CD4-positive, CD25-positive, alpha-beta regulatory T cell (primary cell): ENCODE data around the gene MAP1B. TPM values are rescaled to one million over a fixed set of nuclear protein-coding genes. Genes with fewer than 3 reads are reported as not detected.

ENCODE experiments used
- ATAC-seq, 2 donors: fragments of 150-1000 bp; cut with Tn5 transposase; one replicate each; pipeline ENCODE4 v1.10.0; 2021; ENCODE audit warnings: low read depth in 2 of 2, moderate number of reproducible peaks in 2 of 2, moderate library complexity in 1 of 2
- DNase-seq, 3 donors: peaks; one replicate each; pipeline versions ENCODE4 v3.0.0 to v3.0.0-alpha.2; 2012 to 2022; ENCODE audit warnings: mixed read lengths in 1 of 3
- H3K27ac ChIP-seq: one replicate; pipeline ENCODE4 v1.7.0; 2013; ENCODE audit warnings: mild to moderate bottlenecking, low read length; ENCODE audit not compliant: insufficient read depth, poor library complexity, severe bottlenecking
- H3K27me3 ChIP-seq: one replicate; pipeline ENCODE4 v1.7.0; 2013; ENCODE audit warnings: low read length; ENCODE audit not compliant: control insufficient read depth, insufficient read depth
- H3K36me3 ChIP-seq: one replicate; pipeline ENCODE4 v1.7.0; 2013; ENCODE audit warnings: mild to moderate bottlenecking, low read length, moderate library complexity; ENCODE audit not compliant: control insufficient read depth, insufficient read depth
- H3K4me1 ChIP-seq: 2 replicates; pipeline ENCODE4 v1.7.0; 2013; ENCODE audit warnings: mild to moderate bottlenecking, low read length; ENCODE audit not compliant: insufficient read depth, control insufficient read depth, poor library complexity, severe bottlenecking
- H3K4me3 ChIP-seq: one replicate; pipeline ENCODE4 v1.7.0; 2013; ENCODE audit warnings: low read depth, mild to moderate bottlenecking, low read length, moderate library complexity
- H3K9me3 ChIP-seq, 2 experiments: 1 replicate in 1 of 2; 2 replicates in 1 of 2; pipeline ENCODE4 v1.7.0; 2013; ENCODE audit warnings: low read length in 2 of 2, mild to moderate bottlenecking in 1 of 2, moderate library complexity in 1 of 2; ENCODE audit not compliant: control insufficient read depth in 2 of 2
- H3K27ac Mint-ChIP-seq, 3 donors: one replicate each; pipeline ENCODE4 v1.8.0; 2020 to 2022; ENCODE audit warnings: mild to moderate bottlenecking in 3 of 3, mixed read lengths in 3 of 3, moderate library complexity in 2 of 3
- H3K27me3 Mint-ChIP-seq: one replicate; pipeline ENCODE4 v1.8.0; 2022; ENCODE audit warnings: mild to moderate bottlenecking, mixed read lengths
- H3K36me3 Mint-ChIP-seq: one replicate; pipeline ENCODE4 v1.8.0; 2020; ENCODE audit warnings: mixed read lengths
- H3K4me1 Mint-ChIP-seq, 4 donors: one replicate each; pipeline ENCODE4 v1.8.0; 2020 to 2022; ENCODE audit warnings: mixed read lengths in 4 of 4, mild to moderate bottlenecking in 1 of 4
- H3K4me3 Mint-ChIP-seq, 4 donors: one replicate each; pipeline ENCODE4 v1.8.0; 2020 to 2022; ENCODE audit warnings: mild to moderate bottlenecking in 4 of 4, mixed read lengths in 4 of 4, moderate library complexity in 3 of 4
- H3K9me3 Mint-ChIP-seq, 7 donors: one replicate each; pipeline ENCODE4 v1.8.0; 2020 to 2022; ENCODE audit warnings: mixed read lengths in 7 of 7, mild to moderate bottlenecking in 3 of 7, moderate library complexity in 2 of 7
- polyA plus RNA-seq, 4 donors: library from polyadenylated mRNA; unstranded; fragments of 300-500 nt; fragmentation: Illumina TruSeq; gene quantifications; one replicate each; pipeline ENCODE4 v1.2.3, GENCODE V29; 2021
- total RNA-seq: library from RNA; stranded (reverse); gene quantifications from one replicate; pipeline ENCODE4 v1.2.3, GENCODE V29; 2022

The MAP1B gene
- total RNA-seq, result 0.12 TPM
- polyA plus RNA-seq, result under 1 TPM; 0.13 to 0.23 (median 0.14) TPM

DNA sequence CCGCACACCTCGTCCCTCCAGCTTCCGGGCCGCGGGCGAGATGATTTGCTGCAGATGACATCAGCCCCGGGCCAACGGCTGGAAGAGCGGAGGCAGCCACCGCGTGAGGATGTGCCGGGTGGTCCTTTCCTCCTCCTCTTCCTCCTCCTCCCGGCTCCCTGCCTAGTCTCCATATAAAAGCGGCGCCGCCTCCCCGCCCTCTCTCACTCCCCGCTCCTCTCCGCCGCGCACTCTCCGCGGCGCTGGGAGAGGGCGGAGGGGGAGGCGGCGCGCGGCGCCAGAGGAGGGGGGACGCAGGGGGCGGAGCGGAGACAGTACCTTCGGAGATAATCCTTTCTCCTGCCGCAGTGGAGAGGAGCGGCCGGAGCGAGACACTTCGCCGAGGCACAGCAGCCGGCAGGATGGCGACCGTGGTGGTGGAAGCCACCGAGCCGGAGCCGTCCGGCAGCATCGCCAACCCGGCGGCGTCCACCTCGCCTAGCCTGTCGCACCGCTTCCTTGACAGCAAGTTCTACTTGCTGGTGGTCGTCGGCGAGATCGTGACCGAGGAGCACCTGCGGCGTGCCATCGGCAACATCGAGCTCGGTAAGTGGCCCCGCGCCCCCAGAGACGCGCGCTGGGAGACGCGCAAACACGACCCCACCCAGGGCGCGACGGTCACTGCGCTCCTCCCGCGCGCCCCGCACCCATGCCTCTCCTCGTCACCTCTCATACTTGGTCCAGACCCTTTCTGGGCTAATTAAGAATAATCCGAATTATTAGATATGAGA lies at the start of gene MAP1B:
Gene MAP1B (plus strand): TSS at position 345 of the 770 bp plus-strand sequence. CDS start 57 bp downstream, at position 402.
- no peak for ATAC-seq
- peak within 1 kb of the TSS in 1 of 3 donors; percentile 84 for H3K27ac Mint-ChIP-seq
- DNase-seq, result no peak
- no peaks in the 10 kb centered on the region for H3K36me3 Mint-ChIP-seq
- peaks cover 28% of the 10 kb centered on the region for H3K27me3 ChIP-seq
- H3K9me3 ChIP-seq, result no peaks in the 10 kb centered on the region
- peak within 1 kb of the TSS in 2 of 4 donors; percentile 34 to 62 for H3K4me3 Mint-ChIP-seq
- H3K27me3 Mint-ChIP-seq, result peaks cover 75% of the 10 kb centered on the region
- H3K36me3 ChIP-seq, result no peaks in the 10 kb centered on the region
- H3K27ac ChIP-seq, result no peak within 1 kb of the TSS
- no peak within 1 kb of the TSS for H3K4me3 ChIP-seq
- peaks cover 0 to 14% (median 5%) of the 10 kb centered on the region in 4 donors for H3K4me1 Mint-ChIP-seq
- peaks cover 0 to 4% (median 0%) of the 10 kb centered on the region in 7 donors for H3K9me3 Mint-ChIP-seq
- peaks cover 8% of the 10 kb centered on the region for H3K4me1 ChIP-seq

- DNase-seq (no peak), ATAC-seq (no peak)
- Mint-ChIP-seq H3K4me3 (no peak overlapping the region), H3K36me3 (no peaks in the 10 kb centered on the region), H3K27me3 (no peaks in the 10 kb centered on the region), H3K4me1 (no peaks in the 10 kb centered on the region), H3K9me3 (peaks cover 0 to 2% (median 0%) of the 10 kb centered on the region in 7 donors), H3K27ac (no peak overlapping the region)
- Histone ChIP-seq H3K4me1 (no peaks in the 10 kb centered on the region), H3K27me3 (peaks cover 1% of the 10 kb centered on the region), H3K9me3 (no peaks in the 10 kb centered on the region), H3K36me3 (no peaks in the 10 kb centered on the region), H3K4me3 (no peak overlapping the region), H3K27ac (no peak overlapping the region)
Observed at GRCh38 chr5:72057816-72058215, 49.5 kb upstream of the MAP1B start.

GRCh38 chr5:72063219-72063819 lies 44.0 kb upstream of the MAP1B start:
- H3K27me3 Mint-ChIP-seq, result peaks cover 11% of the 10 kb centered on the region
- DNase-seq, result peak in 1 of 3 donors; percentile 5
- H3K9me3 Mint-ChIP-seq, result peaks cover 0 to 3% (median 0%) of the 10 kb centered on the region in 7 donors
- no peak overlapping the region for H3K4me3 ChIP-seq
- H3K4me3 Mint-ChIP-seq, result no peak overlapping the region
- peaks cover 1% of the 10 kb centered on the region for H3K27me3 ChIP-seq
- H3K4me1 ChIP-seq, result no peaks in the 10 kb centered on the region
- no peak for ATAC-seq
- H3K27ac ChIP-seq, result no peak overlapping the region
- no peaks in the 10 kb centered on the region for H3K36me3 Mint-ChIP-seq
- H3K27ac Mint-ChIP-seq, result no peak overlapping the region
- H3K9me3 ChIP-seq, result no peaks in the 10 kb centered on the region
- no peaks in the 10 kb centered on the region for H3K4me1 Mint-ChIP-seq
- H3K36me3 ChIP-seq, result no peaks in the 10 kb centered on the region

DNA sequence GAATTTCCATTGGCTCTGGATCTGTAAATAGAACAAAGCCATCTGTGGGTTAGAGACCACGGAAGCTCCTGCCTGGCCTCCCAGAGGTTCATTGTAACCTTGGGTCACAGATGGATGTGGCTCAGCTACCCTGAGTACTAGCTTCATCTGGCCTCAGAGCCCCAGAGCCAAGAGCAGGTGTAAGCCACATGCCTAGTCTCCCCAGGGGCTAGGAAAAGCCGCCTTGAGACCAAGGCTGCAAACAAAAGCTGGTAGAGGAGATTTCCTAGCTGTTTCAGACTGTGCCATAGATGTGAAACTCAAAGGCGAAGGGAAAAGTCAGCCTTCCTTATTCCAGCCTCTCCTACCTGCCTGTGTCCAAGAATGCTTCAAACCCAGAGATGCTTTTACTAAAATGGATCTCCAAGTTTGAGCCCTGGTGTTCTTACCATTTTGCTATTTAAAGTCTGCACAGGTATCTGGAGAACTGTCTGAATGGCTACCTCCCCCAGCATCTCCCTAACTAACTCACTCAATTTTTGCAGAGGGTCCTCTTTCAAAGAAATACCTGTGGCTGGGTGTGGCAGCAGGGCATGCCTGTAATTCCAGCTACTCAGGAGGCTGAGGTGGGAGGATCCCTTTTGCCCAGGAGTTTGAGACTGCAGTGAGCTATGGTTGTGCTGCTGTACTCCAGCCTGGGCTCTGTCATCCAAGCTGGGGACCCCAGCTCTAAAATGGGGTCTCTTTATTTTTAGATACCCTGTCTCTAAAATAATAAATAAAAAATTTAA lies 42.3 kb upstream of the MAP1B start:
- no peak overlapping the region for H3K4me3 Mint-ChIP-seq
- no peaks in the 10 kb centered on the region for H3K36me3 Mint-ChIP-seq
- peaks cover 15% of the 10 kb centered on the region for H3K27me3 Mint-ChIP-seq
- H3K36me3 ChIP-seq, result no peaks in the 10 kb centered on the region
- peaks cover 1% of the 10 kb centered on the region for H3K27me3 ChIP-seq
- DNase-seq (no peak), ATAC-seq (no peak)
- H3K4me1 ChIP-seq, result no peaks in the 10 kb centered on the region
- peaks cover 0 to 3% (median 0%) of the 10 kb centered on the region in 7 donors for H3K9me3 Mint-ChIP-seq
- no peak overlapping the region for H3K4me3 ChIP-seq
- H3K4me1 Mint-ChIP-seq, result no peaks in the 10 kb centered on the region
- no peaks in the 10 kb centered on the region for H3K9me3 ChIP-seq
- no peak overlapping the region for H3K27ac Mint-ChIP-seq
- H3K27ac ChIP-seq, result no peak overlapping the region

DNA sequence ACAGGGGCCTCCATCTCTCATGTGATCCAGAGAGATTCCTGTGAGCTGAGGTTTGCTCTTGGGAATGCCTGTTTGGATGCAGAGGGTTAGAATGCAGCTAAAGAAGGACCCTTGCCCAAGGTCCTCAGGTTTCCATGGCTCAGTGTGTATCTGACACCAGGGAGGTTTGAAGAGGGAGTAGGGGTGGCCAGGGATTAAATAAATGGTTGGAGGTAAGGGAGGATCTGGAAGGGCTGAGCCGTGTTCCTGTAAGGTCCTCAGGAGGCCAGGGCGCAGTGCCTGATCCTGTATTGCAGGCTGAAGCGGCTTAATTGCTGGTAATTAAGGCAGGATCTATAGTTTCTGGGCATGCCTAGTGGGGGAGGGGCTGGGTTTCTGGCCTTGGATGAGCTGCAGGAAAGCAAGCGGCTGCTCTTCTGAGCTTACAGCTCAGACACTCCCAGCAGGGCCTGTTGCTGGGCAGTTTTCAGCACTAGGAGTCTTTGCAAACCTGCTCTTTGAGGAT lies 41.5 kb upstream of the MAP1B start:
- H3K27me3 ChIP-seq, result peaks cover 1% of the 10 kb centered on the region
- Mint-ChIP-seq H3K27ac (no peak overlapping the region), H3K4me3 (no peak overlapping the region), H3K4me1 (no peaks in the 10 kb centered on the region), H3K27me3 (peaks cover 15% of the 10 kb centered on the region), H3K9me3 (peaks cover 0 to 3% (median 0%) of the 10 kb centered on the region in 7 donors), H3K36me3 (no peaks in the 10 kb centered on the region)
- no peaks in the 10 kb centered on the region for H3K9me3 ChIP-seq
- no peaks in the 10 kb centered on the region for H3K36me3 ChIP-seq
- no peaks in the 10 kb centered on the region for H3K4me1 ChIP-seq
- H3K4me3 ChIP-seq, result no peak overlapping the region
- DNase-seq (no peak), ATAC-seq (no peak)
- no peak overlapping the region for H3K27ac ChIP-seq

DNA sequence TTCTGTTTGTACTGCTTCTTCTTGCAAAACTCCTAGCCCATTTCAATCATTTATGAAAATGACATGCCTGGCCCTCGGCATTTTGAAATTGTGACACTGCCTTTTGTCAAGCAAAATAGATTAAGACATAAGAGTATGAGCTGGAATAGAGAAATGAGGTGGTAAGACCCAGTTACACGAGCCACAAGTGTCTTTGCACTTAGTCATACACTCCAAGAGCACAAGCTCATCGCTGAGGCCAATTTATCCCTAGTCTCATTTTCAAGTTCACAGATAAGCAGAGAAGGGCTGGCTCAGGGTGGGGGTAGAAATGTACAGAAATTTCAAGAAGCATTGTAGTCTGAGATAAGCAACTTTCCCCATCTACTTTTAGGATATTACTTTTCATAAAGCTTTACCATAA lies 40.6 kb upstream of the MAP1B start:
- no peaks in the 10 kb centered on the region for H3K36me3 ChIP-seq
- Mint-ChIP-seq H3K27ac (no peak overlapping the region), H3K4me1 (no peaks in the 10 kb centered on the region), H3K4me3 (no peak overlapping the region), H3K27me3 (peaks cover 15% of the 10 kb centered on the region), H3K9me3 (peaks cover 0 to 3% (median 0%) of the 10 kb centered on the region in 7 donors), H3K36me3 (no peaks in the 10 kb centered on the region)
- DNase-seq (no peak), ATAC-seq (no peak)
- H3K4me3 ChIP-seq, result no peak overlapping the region
- H3K27me3 ChIP-seq, result peaks cover 1% of the 10 kb centered on the region
- H3K4me1 ChIP-seq, result no peaks in the 10 kb centered on the region
- no peaks in the 10 kb centered on the region for H3K9me3 ChIP-seq
- no peak overlapping the region for H3K27ac ChIP-seq

DNA sequence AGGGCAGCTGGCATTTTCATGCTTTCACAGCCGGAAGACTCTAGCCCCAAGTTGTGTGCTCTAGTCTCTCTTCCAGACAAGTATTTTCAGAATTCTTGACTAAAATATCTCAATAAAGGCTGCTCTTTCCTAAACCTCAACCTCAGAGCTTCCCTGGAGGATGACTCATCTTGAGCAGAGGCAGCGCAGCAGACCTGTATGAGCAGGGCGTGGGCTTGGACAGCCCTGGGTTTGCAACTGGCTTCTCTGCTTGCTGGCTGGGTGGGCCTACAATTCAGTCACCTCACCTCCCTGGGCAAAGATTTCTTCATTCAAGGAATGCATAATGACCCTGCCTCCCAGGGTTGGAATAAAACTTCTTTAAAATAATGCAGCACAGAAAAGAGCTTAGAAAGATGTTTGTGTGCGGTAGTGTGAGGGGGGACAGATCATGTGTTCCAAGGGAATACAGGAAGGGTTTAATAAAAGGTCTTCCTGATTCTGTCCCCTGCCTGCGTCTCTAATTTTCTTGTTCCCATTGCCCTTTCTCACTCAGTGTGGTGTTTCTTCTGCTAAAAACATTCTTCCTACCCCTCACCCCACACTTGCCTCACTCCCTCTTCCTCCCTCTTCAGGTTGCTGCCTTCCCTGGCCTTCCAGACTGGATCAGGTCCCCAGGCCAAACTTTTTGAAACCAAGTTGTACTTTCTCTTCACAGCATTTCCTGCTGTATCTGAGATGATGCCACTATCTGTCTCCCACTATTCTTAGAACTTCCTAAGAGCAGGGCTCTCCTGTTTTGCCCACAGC lies 39.4 kb upstream of the MAP1B start:
- no peaks in the 10 kb centered on the region for H3K27me3 ChIP-seq
- H3K4me1 ChIP-seq, result no peaks in the 10 kb centered on the region
- Mint-ChIP-seq H3K4me1 (no peaks in the 10 kb centered on the region), H3K4me3 (no peak overlapping the region), H3K36me3 (no peaks in the 10 kb centered on the region), H3K9me3 (peaks cover 0 to 3% (median 0%) of the 10 kb centered on the region in 7 donors), H3K27me3 (peaks cover 20% of the 10 kb centered on the region), H3K27ac (no peak overlapping the region)
- H3K4me3 ChIP-seq, result no peak overlapping the region
- ATAC-seq, result no peak
- H3K36me3 ChIP-seq, result no peaks in the 10 kb centered on the region
- no peak overlapping the region for H3K27ac ChIP-seq
- H3K9me3 ChIP-seq, result no peaks in the 10 kb centered on the region
- DNase-seq, result no peak
